HG03432 (cell line): ENCODE measurements around the gene ZNF514.
A peak's percentile ranks its signal among the peaks of the same experiment; 100 is the strongest.
"Not testable (repeated sequence)": the region's sequence is repeated elsewhere in the genome, so short reads cannot be mapped to it uniquely, and the experiment has no call there.

Source experiments
- ATAC-seq: cut with Tn5 transposase; IDR thresholded peaks from one replicate; pipeline ENCODE4 v1.9.1; 2021; ENCODE audit warnings: mild to moderate bottlenecking, moderate library complexity; ENCODE audit not compliant: unreplicated experiment

The ZNF514 gene

DNA sequence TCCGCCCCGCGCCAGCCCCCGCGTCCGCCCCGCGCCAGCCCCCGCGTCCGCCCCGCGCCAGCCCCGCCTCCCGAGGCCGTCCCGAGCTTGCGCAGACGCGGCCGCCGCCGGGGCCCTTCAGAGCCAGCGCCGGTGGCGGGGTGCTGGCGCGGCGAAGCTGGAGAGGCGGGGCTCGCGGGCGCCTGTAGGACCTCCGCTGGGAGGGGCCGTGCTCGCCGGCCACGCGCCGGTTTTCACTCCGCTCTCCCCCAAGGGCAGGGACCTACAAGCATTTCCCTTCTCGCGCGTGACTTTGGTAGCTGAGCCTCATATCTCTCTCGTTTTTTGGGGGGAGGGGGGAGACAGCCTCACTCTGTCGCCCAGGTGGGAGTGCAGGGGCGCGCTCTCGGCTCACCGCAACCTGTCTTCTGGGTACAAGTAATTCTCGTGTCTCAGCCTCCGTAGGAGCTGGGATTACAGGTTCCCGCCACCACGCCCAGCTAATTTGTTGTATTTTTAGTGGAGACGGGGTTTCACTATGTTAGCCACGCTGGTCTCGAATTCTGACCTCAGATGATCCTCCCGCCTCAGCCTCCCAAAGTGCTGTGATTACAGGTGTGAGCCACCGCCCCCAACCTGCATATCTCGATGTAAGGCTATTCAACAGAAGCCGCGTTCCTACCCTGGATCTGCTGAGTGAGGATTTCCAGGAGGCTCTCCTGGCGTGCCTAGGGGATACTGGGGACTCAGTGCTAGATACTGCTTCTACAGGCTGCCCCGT is at the start of gene ZNF514:
TSS of gene ZNF514 (minus strand) at position 159 of the 760 bp plus-strand sequence. CDS start 6,595 bp downstream, outside the sequence.
- peak; percentile 96 for ATAC-seq

DNA sequence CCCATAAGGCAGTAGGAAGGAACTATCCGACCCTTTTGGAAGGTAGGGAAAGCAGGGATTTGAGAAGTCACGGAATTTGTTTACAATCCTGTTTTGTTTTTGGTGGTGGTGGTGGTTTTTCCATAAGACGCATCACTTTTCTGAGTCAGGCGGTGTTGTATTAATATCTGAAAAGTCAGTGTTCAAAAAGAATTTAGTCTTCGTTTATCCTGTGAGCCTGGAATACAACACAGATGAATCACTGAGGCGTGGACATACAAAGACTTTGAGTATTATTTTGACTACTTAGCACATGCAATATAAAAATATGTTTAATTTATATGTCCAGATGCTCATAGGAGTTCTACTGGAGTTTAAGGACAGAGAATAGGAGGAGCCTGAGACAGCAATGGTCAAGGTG is 48.5 kb upstream of the ZNF514 start:
- ATAC-seq, result no peak

DNA sequence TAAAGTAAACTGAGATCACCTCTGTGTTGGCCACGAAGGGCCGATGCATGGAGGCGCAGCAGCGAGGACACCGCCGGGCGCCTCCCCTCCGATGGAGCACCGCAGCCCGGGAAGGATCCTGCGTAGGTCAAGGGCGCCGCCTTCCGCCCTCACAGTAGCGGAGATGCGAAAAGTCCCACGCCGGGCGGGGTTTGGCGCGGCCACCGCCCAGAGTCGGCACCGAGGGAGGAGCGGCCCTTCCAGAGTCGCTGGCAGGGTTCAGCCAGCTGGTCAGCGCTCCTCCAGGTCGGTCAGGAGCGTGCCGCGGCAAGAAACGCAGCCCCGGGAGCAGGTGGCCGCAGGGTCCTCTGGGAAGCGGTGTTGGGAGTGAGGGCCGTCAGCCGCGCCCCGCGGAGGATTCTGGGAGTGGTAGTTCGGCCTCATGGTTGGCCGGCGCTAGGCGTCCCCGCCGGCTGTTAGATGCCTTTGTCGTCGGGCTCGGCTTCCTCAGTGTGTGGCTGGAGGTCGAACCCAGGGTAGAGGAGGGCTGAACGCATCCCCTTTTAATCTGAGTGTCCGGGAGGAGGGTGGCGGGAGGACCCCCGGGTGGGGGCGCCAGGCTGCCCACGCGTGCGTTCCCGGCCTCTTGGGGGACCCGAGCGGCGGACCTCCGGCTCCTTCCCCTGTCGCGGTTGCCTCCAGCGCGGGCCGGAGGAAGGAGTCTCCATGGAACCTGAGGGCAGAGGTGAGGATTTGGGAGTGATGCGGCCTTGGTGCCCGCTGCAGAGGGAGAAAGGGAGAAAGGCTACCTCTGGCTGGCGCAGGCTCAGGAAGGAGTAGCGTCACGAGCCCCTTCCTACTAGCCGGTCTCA is 47.7 kb upstream of the ZNF514 start, which contains the start of gene ZNF892:
TSS of gene ZNF892 (plus strand) at position 411 of the 851 bp plus-strand sequence. CDS start at position 706, 295 bp downstream.
- ATAC-seq, result peak; percentile 98

DNA sequence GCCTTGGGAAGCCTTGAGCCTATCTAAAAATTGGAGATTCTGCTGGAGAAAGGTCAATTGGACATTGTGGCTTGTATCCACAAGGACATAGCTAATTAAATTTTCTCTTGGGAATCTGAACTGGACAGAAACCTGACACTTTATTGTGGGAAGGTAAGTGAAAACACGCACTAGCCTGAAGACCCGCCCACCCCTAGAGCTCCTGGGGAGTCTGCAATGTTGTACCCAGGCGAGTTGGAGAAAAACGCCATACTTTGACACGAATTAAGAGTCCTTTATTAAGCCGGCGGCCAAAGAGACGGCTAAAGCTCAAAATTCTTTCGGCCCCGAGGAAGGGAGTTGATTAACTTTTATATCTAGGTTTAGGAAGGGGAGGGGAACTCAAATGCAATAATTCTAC is 46.4 kb upstream of the ZNF514 start:
- ATAC-seq, result no peak

DNA sequence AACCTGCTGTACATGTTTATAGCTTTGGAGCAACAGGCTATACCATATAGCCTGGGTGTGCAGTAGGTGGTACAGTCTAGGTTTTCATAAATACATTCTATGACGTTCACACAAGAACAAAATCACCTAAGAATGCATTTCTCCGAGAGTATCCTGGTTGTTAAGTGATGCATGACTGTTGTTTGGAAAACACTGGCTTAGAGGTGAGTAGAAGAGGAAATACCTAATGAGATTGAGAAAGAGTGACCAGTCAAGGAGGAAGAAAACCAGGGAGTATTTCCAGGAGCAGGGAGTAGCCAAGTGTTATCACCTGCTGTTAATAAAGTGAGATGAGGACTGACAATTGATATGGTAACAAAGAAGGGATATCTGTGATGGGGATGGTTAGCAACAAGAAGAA is 44.7 kb upstream of the ZNF514 start:
- ATAC-seq, result no peak

DNA sequence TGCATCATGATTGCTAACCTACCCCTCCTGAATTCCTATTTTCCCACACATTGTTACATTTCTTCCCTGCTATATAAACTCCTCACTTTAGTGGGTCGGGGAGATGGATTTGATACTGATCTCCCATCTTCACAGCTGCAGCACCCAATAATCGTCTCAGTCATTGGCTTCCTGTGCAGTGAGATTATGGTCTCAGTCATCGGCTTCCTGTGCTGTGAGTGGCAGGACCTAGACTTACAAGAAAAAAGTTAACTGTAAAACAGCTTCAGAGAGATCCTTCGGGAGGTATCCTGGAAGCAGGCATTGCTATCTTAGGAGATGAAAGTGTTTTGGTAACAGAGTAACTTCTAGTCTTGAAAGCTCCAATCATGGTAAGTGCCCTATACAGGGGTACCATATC is 44.3 kb upstream of the ZNF514 start:
- ATAC-seq, result no peak

DNA sequence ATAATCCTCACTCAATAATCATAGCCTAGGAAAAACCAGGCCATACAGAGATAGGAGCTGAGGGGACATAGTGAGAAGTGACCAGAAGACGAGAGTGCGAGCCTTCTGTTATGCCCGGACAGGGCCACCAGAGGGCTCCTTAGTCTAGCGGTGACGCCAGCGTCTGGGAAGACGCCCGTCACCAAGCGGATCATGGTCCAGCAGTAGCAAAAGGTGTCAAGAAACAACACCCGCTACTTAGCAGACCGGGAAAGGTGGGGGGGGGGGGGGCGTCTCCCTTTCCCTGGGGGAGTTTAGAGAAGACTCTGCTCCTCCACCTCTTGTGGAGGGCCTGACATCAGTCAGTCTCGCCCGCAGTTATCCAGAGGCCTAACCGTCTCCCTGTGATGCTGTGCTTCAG is 33.3 kb upstream of the ZNF514 start:
- ATAC-seq, result not testable (repeated sequence)

DNA sequence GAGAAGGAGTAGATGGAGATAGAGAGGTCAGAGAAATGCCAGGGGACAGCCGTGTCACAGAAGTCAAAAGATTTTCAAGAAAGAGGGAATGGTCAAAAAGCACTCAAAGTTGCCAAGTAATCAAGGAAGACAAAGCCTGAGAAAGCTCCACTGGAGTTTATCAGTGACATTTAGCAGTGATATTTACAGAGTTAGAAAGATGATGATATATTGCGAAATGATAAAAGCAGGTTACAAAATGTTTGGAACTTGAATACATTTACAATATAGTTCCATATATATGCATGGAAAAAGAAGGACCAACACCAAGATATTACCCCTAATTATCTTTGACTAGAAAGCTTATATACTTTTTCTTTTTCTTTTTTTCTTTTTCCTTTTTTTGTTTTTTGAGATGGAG is 26.3 kb upstream of the ZNF514 start:
- no peak for ATAC-seq

DNA sequence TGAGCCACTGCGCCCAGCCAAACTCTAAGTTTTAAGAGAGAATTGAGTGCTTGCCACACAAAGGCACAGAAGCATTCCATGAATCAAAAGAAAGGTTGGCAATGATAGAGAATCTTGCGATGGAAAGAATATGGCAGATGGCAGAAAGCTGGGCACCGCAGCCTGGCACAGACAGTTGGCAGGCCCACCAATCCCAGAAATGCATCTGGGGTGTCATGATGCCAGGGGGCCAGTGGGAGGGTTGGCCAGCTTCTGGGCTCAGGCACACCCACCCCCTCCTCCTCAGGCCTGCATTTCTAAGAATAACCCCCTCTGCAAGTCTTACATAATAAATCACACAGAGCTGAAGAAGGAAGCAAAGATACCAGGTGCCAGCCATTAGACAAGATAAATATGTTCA is 25.5 kb upstream of the ZNF514 start:
- ATAC-seq, result no peak

DNA sequence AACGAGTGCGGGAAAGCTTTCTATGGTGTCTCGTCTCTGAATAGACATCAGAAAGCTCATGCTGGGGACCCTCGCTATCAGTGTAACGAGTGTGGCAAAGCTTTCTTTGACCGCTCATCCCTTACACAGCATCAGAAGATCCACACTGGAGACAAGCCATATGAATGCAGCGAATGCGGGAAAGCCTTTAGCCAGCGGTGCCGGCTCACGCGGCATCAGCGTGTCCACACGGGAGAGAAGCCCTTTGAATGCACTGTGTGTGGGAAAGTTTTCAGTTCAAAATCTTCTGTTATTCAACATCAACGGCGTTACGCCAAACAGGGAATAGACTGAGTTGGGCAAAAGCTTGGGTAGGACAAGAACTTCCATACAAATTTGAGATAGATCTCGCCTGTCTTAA is 22.1 kb upstream of the ZNF514 start:
- ATAC-seq, result no peak

DNA sequence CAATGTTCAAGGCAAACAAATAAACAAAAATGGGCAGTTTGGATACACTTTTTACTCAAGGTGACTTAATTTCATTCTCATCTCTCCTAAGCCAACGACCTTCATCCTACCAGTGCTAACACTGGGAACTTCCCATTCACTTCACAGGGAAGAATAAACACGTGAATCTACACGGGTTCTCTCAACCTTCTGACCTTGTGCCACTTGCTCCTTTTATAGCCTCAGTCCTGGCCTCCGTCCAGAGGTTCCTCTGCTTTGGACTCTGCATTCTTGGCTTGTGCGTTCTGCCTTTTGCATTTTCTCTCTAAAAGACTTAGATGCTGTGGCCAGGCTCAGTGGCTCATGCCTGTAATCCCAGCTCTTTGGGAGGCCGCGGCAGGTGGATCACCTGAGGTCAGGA is 19.8 kb upstream of the ZNF514 start:
- no peak for ATAC-seq

DNA sequence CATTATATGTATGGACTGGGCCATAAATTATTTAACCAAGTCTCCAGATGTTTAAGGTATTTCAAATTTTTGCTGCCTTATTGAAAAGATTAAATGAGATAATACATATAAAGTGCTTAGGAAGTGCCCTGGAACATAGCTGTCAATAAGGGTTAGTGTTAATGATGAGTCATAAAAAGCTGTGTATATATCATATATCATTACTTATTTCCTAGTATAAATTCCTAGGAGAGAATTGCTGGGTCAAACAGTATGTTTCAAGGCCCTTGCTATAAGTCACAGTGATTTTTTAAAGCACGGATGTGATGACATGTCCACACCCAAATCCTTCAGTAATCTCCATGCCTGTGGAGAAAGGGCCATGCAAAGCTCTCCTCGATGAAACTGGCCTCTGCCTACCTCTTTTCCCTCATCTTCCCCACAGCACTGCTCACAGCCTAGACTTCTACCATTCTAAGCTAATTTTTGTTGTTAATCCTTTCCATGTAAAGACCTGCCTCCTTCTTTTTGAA is 14.4 kb upstream of the ZNF514 start:
- ATAC-seq, result no peak

DNA sequence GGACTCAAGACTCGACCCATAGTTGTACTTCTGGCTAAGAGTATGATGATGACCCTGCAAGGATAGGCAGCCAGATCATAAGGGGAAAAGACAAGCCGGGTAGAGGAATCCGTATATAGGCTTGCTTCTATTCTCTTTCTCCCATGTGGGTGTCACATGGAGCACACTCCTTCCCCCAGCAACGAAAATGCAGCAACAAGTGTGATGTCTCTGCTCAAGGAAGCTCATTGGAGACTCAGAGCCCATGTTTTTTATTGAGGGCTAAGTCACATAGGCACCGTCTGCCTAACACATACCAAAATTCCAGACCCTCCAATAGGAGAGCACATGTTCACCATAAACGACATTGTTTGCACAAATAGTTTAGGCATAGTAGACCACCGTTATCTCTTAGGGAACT is 12.3 kb upstream of the ZNF514 start:
- ATAC-seq, result no peak

DNA sequence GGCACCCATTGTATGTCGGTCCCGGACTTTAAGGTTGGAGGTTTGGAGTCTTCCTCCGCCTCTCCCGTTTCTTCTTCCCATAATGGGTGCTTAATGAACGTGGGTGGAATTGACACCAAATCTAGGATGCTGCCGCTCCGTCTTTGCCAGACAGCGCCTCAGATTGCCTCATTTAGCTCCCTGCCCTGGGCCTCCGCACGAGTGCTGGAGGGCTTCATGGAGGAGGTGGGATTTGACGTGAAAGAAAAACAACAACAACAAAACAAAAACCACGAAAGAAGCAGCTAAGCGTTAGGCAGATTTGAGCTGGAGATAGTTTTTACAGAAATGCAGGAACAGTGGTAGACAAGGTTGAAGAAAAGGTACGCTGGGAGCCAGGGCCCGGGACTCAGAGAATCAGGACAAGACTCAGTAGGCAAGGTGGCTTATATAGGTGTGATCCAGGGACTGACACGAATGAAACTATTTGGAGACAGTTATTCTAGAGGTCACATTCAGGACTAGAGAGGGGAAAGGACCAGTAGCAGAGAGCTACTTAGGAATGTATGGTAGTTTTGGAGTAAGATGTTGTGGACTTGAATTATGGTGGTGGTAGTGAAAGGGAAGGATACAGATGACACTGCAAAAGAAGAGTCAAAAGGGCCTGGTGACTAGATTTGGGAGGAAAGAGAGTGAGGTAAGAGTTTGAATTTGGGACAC is 6.6 kb upstream of the ZNF514 start:
- ATAC-seq, result peak; percentile 19

DNA sequence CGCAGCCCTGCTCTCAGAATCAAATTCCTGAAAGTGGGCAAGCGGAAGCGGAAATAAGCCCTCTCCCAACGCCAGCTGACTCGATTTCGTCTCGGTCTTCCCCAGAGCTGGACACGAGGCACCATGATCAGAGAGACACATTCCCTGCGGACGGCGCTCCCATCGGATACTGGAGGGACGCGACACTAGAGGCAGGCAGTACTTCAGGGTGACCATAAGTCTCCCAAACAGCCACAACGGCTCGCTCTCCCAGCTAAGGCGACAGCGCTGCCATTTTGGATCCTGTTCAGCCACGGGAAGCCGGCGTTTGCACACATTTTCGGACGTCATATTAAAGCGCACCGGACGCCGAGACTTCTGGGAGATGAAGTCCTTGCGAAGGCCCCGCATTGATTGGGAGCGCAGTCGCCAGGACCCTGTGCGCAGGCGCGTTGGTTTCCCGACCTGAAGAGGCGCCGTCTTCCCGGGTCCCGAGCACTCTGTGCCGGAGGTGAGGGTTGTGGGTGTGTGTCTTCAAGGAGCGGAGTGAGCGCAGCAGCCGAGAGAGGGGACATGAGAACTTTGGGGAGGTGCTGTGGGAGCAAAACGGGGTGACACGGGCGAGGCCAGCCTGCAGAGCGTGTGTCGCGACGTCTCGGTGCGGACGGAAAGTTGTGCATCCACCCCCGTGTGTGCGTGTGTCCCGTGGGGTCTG is 5.9 kb upstream of the ZNF514 start, which contains the start of gene ZNF2:
TSS of gene ZNF2 (plus strand) at position 439 of the 694 bp plus-strand sequence. CDS start 10,418 bp downstream, outside the sequence.
- peak; percentile 97 for ATAC-seq

DNA sequence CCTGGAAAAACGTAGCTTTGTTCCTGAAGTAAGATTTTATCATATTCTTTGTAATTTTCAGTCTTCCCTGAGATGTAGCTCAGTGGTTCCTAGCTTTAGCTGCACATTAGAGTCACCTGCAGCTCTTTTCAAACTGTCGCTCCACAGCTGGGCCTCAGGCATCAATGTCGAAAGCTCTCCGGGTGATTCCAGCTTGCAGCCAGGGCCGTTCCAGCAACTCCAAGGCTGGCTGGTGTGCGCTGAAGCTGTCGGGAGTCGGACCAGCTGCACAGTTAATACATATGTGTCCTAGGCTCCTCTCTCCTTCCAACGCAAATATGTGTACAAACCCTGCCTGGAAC is 5.4 kb upstream of the ZNF514 start:
- peak; percentile 12 for ATAC-seq

DNA sequence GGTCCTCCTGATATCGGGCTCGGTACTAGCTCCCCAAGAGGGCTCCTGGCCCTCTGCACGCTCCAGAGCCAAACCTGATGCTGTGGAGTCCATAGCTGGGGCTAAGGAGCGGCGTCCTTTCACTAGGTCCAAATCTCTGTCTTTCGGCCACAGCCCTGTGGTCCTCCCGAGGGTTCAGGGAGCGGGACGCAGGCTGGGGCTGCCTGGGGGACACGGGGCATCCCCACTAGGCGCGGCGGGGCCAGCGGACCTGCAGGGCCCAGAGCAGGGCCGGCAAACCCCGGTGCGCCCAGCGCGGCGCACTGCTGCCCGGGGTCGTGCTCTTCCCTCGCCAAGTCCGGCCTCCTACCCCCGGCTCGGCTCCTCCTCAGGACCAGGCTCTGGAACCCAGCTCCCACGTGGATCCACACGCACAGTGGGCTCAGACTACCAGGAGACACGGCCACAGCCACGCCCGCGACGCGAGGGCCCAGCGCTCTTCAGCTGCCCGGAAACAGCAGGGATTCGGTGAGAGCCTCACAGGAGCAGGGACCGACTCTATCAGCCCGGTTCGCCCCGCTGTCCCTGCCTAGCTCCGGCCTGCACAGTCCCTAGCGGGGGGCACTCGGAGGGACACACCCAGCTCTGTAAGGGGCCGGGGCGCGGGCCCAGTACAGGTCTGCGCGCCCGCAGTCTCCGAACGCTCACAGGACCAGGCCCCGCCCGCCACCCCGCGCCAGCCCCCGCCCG is 593 bp downstream of the ZNF514 start:
- ATAC-seq, result peak; percentile 56

DNA sequence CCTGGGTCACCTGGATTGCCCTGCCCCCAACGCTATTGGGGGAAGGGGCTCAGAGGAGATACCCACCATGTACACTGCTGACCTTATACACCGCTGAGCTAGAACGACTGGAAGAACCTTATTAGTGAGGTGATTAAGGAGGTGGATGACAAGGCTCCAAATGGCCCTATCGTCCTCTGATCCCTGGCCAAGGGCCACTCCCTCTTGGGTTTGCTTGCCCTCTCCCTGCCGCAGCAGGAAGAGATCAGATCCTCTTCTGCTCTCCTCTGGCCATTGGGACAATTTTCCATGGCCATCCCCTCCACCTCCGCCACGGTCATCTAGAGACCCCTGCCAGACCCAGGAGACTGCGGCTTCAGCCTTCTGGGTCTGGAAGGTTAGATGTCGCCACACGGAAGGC is 1.2 kb downstream of the ZNF514 start:
- no peak for ATAC-seq

DNA sequence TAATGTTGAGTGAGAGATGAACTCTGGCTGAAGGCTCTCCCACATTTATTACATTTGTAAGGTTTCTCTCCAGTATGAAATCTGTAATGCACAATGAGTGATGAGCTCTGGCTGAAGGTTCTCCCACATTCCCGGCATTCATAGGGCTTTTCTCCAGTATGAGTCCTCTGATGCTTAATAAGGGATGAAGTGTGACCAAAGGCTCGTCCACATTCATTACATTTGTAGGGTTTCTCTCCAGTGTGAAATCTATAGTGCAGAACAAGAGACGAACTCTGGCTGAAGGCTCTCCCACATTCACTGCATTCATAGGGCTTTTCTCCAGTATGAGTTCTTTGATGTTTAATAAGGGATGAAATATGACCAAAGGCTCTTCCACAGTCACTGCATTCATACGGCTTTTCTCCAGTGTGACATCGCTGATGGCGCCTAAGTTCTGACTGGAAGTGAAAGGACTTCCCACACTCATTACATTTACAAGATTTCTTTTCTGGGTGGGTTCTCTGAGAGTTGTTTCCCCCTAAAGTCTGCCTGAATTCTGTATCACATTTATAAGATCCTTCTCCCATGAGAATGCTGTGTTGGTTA is 10.2 kb downstream of the ZNF514 start:
- no peak for ATAC-seq

DNA sequence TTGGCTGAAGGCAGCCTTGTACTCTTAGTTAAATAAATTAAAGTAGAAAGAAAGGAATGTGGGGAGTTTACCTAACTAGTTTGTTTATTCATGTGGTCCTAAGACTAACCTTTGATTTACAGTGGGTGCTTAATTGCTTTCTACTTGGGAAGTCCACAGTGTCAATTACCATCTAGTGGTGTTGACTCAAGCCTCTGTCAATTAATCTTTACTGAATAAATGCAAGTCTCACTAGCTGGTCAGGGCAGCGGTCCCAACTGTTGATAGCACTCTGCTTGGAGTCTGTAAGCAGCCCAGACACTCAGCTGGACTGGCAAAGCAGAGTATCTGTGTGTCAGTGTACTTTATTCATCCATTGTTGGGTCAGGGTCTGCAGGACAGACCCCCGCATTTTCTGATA is 15.8 kb downstream of the ZNF514 start:
- ATAC-seq, result no peak
